Thyroid gland (tissue), 4 donors: ENCODE results near the gene RPL7A.

Source experiments
- CTCF ChIP-seq, 6 experiments: fragments of 200-600 bp in 3 of 6; fragments of 450-650 bp in 3 of 6; sonication (generic) in 3 of 6; IDR thresholded peaks; one replicate each; pipeline ENCODE4 v1.5.1; 2016 to 2019; ENCODE audit warnings: antibody characterized with exemption in 6 of 6, mild to moderate bottlenecking in 2 of 6, inconsistent platforms in 1 of 6, moderate library complexity in 1 of 6
- POLR2A ChIP-seq, 2 donors: fragments of 450-650 bp; IDR thresholded peaks; one replicate each; pipeline ENCODE4 v1.6.1; 2017; ENCODE audit warnings: antibody characterized with exemption in 2 of 2, mild to moderate bottlenecking in 2 of 2, moderate library complexity in 1 of 2

- no peak for TF ChIP-seq CTCF (IDR thresholded peaks at IDR 0.05)
- TF ChIP-seq POLR2A (IDR thresholded peaks at IDR 0.05), result no peak
Measured at GRCh38 chr9:133386338-133386737, 38.3 kb downstream of the RPL7A start.
